Esophagus muscularis mucosa (tissue), 4 donors: ENCODE data around the gene CSNK1G1.

Experiments used
- CTCF ChIP-seq, 3 experiments: fragments of 200-600 bp in 2 of 3; fragments of 450-650 bp in 1 of 3; sonication (generic) in 2 of 3; IDR thresholded peaks; one replicate each; pipeline ENCODE4 v1.5.1; 2017 to 2019; ENCODE audit warnings: antibody characterized with exemption in 3 of 3, mild to moderate bottlenecking in 2 of 3, moderate library complexity in 1 of 3
- EP300 ChIP-seq: sonication (generic); formaldehyde crosslinking; IDR thresholded peaks from one replicate; pipeline ENCODE4 v1.6.1; 2017; ENCODE audit warnings: antibody characterized with exemption
- POLR2A ChIP-seq: fragments of 450-650 bp; IDR thresholded peaks from one replicate; pipeline ENCODE4 v1.6.1; 2017; ENCODE audit warnings: antibody characterized with exemption, moderate library complexity, mild to moderate bottlenecking, low read depth
- POLR2AphosphoS5 ChIP-seq, 2 donors: sonication (generic); formaldehyde crosslinking; IDR thresholded peaks; one replicate each; pipeline ENCODE4 v1.6.1; 2017; ENCODE audit warnings: antibody characterized with exemption in 2 of 2

GRCh38 chr15:64205202-64205601, 150.8 kb downstream of the CSNK1G1 start:
- TF ChIP-seq CTCF (IDR thresholded peaks at IDR 0.05) = no peak
- TF ChIP-seq POLR2A = no peak
- TF ChIP-seq POLR2AphosphoS5 (IDR thresholded peaks at IDR 0.05) = no peak
- no peak for TF ChIP-seq EP300
